ENCODE measurements around the gene GSTT4. TPM values are rescaled to one million over a fixed set of nuclear protein-coding genes. Genes with fewer than 3 reads are reported as not detected.

GSTT4 gene
- total and polyA plus RNA-seq, 2 of the 13 experiments (the other 11 are each of a cell fraction or from before 2014, with no cell fraction given), result 0.59 to 0.62 TPM

DNA sequence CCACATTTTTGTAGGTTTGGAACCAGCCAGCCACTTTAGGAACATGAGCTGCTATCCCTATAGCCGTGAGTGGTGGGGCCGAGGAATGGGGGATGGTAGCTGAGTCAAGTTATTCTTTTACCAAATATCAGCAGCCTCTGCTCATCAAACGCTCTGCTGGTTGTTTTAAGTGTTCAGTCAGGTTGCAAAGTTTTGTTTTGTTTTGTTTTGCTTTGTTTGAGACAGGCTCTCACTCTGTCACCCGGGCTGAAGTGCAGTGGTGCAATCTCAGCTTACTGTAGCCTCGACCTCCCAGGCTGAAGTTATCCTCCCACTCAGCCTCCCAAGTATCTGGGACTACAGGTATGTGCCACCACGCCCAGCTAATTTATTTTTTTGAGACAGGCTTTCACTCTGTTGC, 20.2 kb upstream of the GSTT4 start (continued):
- no peak for TF ChIP-seq HHEX (CRISPR knock-in tag; IDR thresholded peaks at IDR 0.05)
- TF ChIP-seq, protein P1, sequence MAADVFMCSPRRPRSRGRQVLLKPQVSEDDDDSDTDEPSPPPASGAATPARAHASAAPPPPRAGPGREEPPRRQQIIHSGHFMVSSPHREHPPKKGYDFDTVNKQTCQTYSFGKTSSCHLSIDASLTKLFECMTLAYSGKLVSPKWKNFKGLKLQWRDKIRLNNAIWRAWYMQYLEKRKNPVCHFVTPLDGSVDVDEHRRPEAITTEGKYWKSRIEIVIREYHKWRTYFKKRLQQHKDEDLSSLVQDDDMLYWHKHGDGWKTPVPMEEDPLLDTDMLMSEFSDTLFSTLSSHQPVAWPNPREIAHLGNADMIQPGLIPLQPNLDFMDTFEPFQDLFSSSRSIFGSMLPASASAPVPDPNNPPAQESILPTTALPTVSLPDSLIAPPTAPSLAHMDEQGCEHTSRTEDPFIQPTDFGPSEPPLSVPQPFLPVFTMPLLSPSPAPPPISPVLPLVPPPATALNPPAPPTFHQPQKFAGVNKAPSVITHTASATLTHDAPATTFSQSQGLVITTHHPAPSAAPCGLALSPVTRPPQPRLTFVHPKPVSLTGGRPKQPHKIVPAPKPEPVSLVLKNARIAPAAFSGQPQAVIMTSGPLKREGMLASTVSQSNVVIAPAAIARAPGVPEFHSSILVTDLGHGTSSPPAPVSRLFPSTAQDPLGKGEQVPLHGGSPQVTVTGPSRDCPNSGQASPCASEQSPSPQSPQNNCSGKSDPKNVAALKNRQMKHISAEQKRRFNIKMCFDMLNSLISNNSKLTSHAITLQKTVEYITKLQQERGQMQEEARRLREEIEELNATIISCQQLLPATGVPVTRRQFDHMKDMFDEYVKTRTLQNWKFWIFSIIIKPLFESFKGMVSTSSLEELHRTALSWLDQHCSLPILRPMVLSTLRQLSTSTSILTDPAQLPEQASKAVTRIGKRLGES (CRISPR knock-in tag; IDR thresholded peaks at IDR 0.05; ENCODE audit: borderline replicate concordance), result no peak
- no peak for TF ChIP-seq ISX (CRISPR knock-in tag; conservative IDR thresholded peaks at IDR 0.05)
- no peak for TF ChIP-seq NR3C1 (CRISPR knock-in tag; IDR thresholded peaks at IDR 0.05)
- TF ChIP-seq, protein P2, sequence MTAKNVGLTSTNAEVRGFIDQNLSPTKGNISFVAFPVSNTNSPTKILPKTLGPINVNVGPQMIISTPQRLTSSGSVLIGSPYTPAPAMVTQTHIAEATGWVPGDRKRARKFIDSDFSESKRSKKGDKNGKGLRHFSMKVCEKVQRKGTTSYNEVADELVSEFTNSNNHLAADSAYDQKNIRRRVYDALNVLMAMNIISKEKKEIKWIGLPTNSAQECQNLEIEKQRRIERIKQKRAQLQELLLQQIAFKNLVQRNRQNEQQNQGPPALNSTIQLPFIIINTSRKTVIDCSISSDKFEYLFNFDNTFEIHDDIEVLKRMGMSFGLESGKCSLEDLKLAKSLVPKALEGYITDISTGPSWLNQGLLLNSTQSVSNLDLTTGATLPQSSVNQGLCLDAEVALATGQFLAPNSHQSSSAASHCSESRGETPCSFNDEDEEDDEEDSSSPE (CRISPR knock-in tag; IDR thresholded peaks at IDR 0.05), result no peak
- TF ChIP-seq CREB3 (CRISPR knock-in tag; IDR thresholded peaks at IDR 0.05), result no peak
- TF ChIP-seq ISL2 (CRISPR knock-in tag; IDR thresholded peaks at IDR 0.05), result no peak
- no peak for TF ChIP-seq SP1 (IDR thresholded peaks at IDR 0.05)
- no peak for TF ChIP-seq SP1 (CRISPR knock-in tag; IDR thresholded peaks at IDR 0.05)
- TF ChIP-seq ATF1 (CRISPR knock-in tag; IDR thresholded peaks at IDR 0.05), result no peak
- TF ChIP-seq ZNF180 (CRISPR knock-in tag; IDR thresholded peaks at IDR 0.05; ENCODE audit: borderline replicate concordance, low read depth), result no peak
- TF ChIP-seq PAWR (CRISPR knock-in tag; IDR thresholded peaks at IDR 0.05; ENCODE audit: borderline replicate concordance), result no peak
- TF ChIP-seq ZNF513 (CRISPR knock-in tag; conservative IDR thresholded peaks at IDR 0.05), result no peak
- TF ChIP-seq, protein P3, sequence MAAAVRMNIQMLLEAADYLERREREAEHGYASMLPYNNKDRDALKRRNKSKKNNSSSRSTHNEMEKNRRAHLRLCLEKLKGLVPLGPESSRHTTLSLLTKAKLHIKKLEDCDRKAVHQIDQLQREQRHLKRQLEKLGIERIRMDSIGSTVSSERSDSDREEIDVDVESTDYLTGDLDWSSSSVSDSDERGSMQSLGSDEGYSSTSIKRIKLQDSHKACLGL (CRISPR knock-in tag; IDR thresholded peaks at IDR 0.05), result no peak
- TF ChIP-seq SYNCRIP (IDR thresholded peaks at IDR 0.05; ENCODE audit: insufficient read depth, low read depth, low read length), result no peak
- no peak for TF ChIP-seq AKAP8 (CRISPR knock-in tag; IDR thresholded peaks at IDR 0.05)
- no peak for TF ChIP-seq ZNF576 (CRISPR knock-in tag; IDR thresholded peaks at IDR 0.05)
- TF ChIP-seq ZNF567 (CRISPR knock-in tag; IDR thresholded peaks at IDR 0.05; ENCODE audit: borderline replicate concordance), result no peak
- no peak for TF ChIP-seq TEAD3 (CRISPR knock-in tag; optimal IDR thresholded peaks at IDR 0.05; ENCODE audit: borderline replicate concordance)
- no peak for TF ChIP-seq CENPT (CRISPR knock-in tag; IDR thresholded peaks at IDR 0.05; ENCODE audit: low read depth)
- TF ChIP-seq, protein P4, sequence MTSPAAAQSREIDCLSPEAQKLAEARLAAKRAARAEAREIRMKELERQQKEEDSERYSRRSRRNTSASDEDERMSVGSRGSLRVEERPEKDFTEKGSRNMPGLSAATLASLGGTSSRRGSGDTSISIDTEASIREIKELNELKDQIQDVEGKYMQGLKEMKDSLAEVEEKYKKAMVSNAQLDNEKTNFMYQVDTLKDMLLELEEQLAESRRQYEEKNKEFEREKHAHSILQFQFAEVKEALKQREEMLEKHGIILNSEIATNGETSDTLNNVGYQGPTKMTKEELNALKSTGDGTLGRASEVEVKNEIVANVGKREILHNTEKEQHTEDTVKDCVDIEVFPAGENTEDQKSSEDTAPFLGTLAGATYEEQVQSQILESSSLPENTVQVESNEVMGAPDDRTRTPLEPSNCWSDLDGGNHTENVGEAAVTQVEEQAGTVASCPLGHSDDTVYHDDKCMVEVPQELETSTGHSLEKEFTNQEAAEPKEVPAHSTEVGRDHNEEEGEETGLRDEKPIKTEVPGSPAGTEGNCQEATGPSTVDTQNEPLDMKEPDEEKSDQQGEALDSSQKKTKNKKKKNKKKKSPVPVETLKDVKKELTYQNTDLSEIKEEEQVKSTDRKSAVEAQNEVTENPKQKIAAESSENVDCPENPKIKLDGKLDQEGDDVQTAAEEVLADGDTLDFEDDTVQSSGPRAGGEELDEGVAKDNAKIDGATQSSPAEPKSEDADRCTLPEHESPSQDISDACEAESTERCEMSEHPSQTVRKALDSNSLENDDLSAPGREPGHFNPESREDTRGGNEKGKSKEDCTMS (CRISPR knock-in tag; conservative IDR thresholded peaks at IDR 0.05), result no peak

Data from HepG2 (cell line).